ENCODE measurements around the gene DNMBP.

GRCh38 chr10:99888622-99889021, 121.1 kb downstream of the DNMBP start:
- TF ChIP-seq POLR2A (IDR thresholded peaks at IDR 0.05), result no peak
- TF ChIP-seq, protein P1, sequence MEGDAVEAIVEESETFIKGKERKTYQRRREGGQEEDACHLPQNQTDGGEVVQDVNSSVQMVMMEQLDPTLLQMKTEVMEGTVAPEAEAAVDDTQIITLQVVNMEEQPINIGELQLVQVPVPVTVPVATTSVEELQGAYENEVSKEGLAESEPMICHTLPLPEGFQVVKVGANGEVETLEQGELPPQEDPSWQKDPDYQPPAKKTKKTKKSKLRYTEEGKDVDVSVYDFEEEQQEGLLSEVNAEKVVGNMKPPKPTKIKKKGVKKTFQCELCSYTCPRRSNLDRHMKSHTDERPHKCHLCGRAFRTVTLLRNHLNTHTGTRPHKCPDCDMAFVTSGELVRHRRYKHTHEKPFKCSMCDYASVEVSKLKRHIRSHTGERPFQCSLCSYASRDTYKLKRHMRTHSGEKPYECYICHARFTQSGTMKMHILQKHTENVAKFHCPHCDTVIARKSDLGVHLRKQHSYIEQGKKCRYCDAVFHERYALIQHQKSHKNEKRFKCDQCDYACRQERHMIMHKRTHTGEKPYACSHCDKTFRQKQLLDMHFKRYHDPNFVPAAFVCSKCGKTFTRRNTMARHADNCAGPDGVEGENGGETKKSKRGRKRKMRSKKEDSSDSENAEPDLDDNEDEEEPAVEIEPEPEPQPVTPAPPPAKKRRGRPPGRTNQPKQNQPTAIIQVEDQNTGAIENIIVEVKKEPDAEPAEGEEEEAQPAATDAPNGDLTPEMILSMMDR (IDR thresholded peaks at IDR 0.05), result no peak

All from sigmoid colon (tissue), 3 donors.